IMR-90 (cell line): ENCODE results near the gene ACP1. TPM values are rescaled to one million over a fixed set of nuclear protein-coding genes. Genes with fewer than 3 reads are reported as not detected.

Experiments used
- ATAC-seq: fragments of 200-7000 bp; cut with Tn5 transposase; 2 replicates; pipeline ENCODE4 v1.9.1; 2020; ENCODE audit warnings: low read depth, mild to moderate bottlenecking, moderate library complexity
- BruUV-seq: library from RNA; stranded (reverse); fragments of 400-500 nt; replicated peaks from 2 replicates; lab custom pipeline; 2021; lab: Mats Ljungman, UMichigan
- CTCF ChIA-PET: fragments of 300-600 bp; formaldehyde crosslinking; extraction: SDS; loops from one replicate; lab custom pipeline; 2021; ENCODE audit warnings: antibody characterized with exemption; lab: Yijun Ruan, JAX
- POLR2A ChIA-PET: fragments of 300-600 bp; sonication (Branson Sonifier 250); formaldehyde crosslinking; loops from one replicate; lab custom pipeline; 2022; ENCODE audit warnings: antibody characterized with exemption; ENCODE audit not compliant: unreplicated experiment; lab: Charles Lee
- DNase-seq: peaks from one replicate; pipeline ENCODE4 v3.0.0; 2013
- H2AFZ ChIP-seq: replicated peaks from 2 replicates; pipeline ENCODE3; 2013; ENCODE audit warnings: low read length, mild to moderate bottlenecking; ENCODE audit not compliant: poor library complexity
- H2AK5ac ChIP-seq: 2 replicates; pipeline ENCODE4 v1.6.1; 2013; ENCODE audit warnings: low read depth, low read length, inconsistent platforms
- H2AK9ac ChIP-seq: replicated peaks from 2 replicates; pipeline ENCODE3; 2013; ENCODE audit warnings: mild to moderate bottlenecking, low read depth, low read length, moderate library complexity; ENCODE audit not compliant: poor library complexity
- H2BK120ac ChIP-seq: 2 replicates; pipeline ENCODE4 v1.6.1; 2013; ENCODE audit warnings: low read depth, low read length, inconsistent platforms
- H2BK15ac ChIP-seq: 3 replicates; pipeline ENCODE4 v1.6.1; 2013; ENCODE audit warnings: low read depth, low read length, inconsistent platforms
- H2BK20ac ChIP-seq: 2 replicates; pipeline ENCODE4 v1.6.1; 2013; ENCODE audit warnings: low read depth, mild to moderate bottlenecking, inconsistent platforms, low read length, moderate library complexity
- H2BK5ac ChIP-seq: 2 replicates; pipeline ENCODE4 v1.6.1; 2013; ENCODE audit warnings: mild to moderate bottlenecking, low read depth, low read length, inconsistent platforms; ENCODE audit not compliant: poor library complexity, severe bottlenecking
- H3K14ac ChIP-seq: replicated peaks from 2 replicates; pipeline ENCODE4 v1.6.1; 2013; ENCODE audit warnings: low read depth, low read length, inconsistent platforms
- H3K18ac ChIP-seq: 2 replicates; pipeline ENCODE4 v1.6.1; 2013; ENCODE audit warnings: low read depth, low read length, control low read depth
- H3K23ac ChIP-seq: 2 replicates; pipeline ENCODE4 v1.6.1; 2013; ENCODE audit warnings: low read depth, low read length, inconsistent platforms
- H3K27ac ChIP-seq: 2 replicates; pipeline ENCODE4 v1.5.1; 2013; ENCODE audit warnings: mild to moderate bottlenecking, control low read depth, low read length; ENCODE audit not compliant: insufficient read depth
- H3K27me3 ChIP-seq: 2 replicates; pipeline ENCODE4 v1.6.1; 2013; ENCODE audit warnings: low read length; ENCODE audit not compliant: control insufficient read depth, insufficient read depth
- H3K36me3 ChIP-seq: 2 replicates; pipeline ENCODE4 v1.6.1; 2013; ENCODE audit warnings: low read length, mixed read lengths; ENCODE audit not compliant: control insufficient read depth, insufficient read depth
- H3K4ac ChIP-seq: 2 replicates; pipeline ENCODE4 v1.6.1; 2013; ENCODE audit warnings: low read depth, low read length, inconsistent platforms
- H3K4me1 ChIP-seq: 2 replicates; pipeline ENCODE4 v1.6.1; 2013; ENCODE audit warnings: low read length, mixed read lengths; ENCODE audit not compliant: control insufficient read depth, insufficient read depth
- H3K4me2 ChIP-seq: 2 replicates; pipeline ENCODE4 v1.6.1; 2013; ENCODE audit warnings: low read depth, mild to moderate bottlenecking, control low read depth, low read length, moderate library complexity
- H3K4me3 ChIP-seq: 2 replicates; pipeline ENCODE4 v1.5.1; 2013; ENCODE audit warnings: low read depth, mild to moderate bottlenecking, control low read depth, low read length, moderate library complexity; ENCODE audit not compliant: insufficient read depth
- H3K56ac ChIP-seq: 2 replicates; pipeline ENCODE4 v1.6.1; 2013; ENCODE audit warnings: low read length, inconsistent platforms; ENCODE audit not compliant: insufficient read depth; ENCODE audit errors: extremely low read depth
- H3K79me1 ChIP-seq, 2 experiments: 2 replicates each; pipeline ENCODE4 v1.6.1; 2013; ENCODE audit warnings: low read length in 2 of 2, inconsistent platforms in 1 of 2, low read depth in 1 of 2
- H3K9ac ChIP-seq: 2 replicates; pipeline ENCODE4 v1.6.1; 2013; ENCODE audit warnings: low read depth, low read length, control low read depth
- H3K9me1 ChIP-seq: 2 replicates; pipeline ENCODE4 v1.6.1; 2013; ENCODE audit warnings: low read length, inconsistent platforms; ENCODE audit not compliant: insufficient read depth
- H3K9me3 ChIP-seq: 2 replicates; pipeline ENCODE4 v1.6.1; 2013; ENCODE audit warnings: low read length; ENCODE audit not compliant: control insufficient read depth, insufficient read depth
- H4K20me1 ChIP-seq: 2 replicates; pipeline ENCODE4 v1.6.1; 2013; ENCODE audit warnings: low read length, inconsistent platforms; ENCODE audit not compliant: insufficient read depth
- H4K5ac ChIP-seq: 2 replicates; pipeline ENCODE4 v1.6.1; 2013; ENCODE audit warnings: mild to moderate bottlenecking, low read depth, low read length, control low read depth
- H4K8ac ChIP-seq, 2 experiments: 2 replicates each; pipeline ENCODE4 v1.6.1; 2013; ENCODE audit warnings: low read depth in 2 of 2, low read length in 2 of 2, control low read depth in 1 of 2, inconsistent platforms in 1 of 2
- H4K91ac ChIP-seq: 2 replicates; pipeline ENCODE4 v1.6.1; 2013; ENCODE audit warnings: low read depth, low read length, inconsistent platforms; ENCODE audit not compliant: insufficient read depth
- FOS ChIP-seq: fragments of 150-350 bp; IDR thresholded peaks from 2 replicates; pipeline ENCODE4 v1.6.1; 2016; ENCODE audit warnings: low read depth, low read length
- POLR2A ChIP-seq: IDR thresholded peaks from 2 replicates; pipeline ENCODE4 v1.6.1; 2012; ENCODE audit warnings: mild to moderate bottlenecking, low read depth, low read length
- WGBS, 2 experiments: methylation state at CpG; one replicate each; pipeline versions ENCODE4 v1.1.5 to v1.1.7; 2013; ENCODE audit warnings: missing lambda C conversion rate in 2 of 2; ENCODE audit not compliant: insufficient read length in 1 of 2; ENCODE audit errors: extremely low coverage in 2 of 2; 5-methylcytosine and 5-hydroxymethylcytosine counted together
- dilution Hi-C: fragments of 300-500 bp; cut with HindIII; formaldehyde crosslinking; loops from one replicate; pipeline ENCODE4 v1.14.3; 2018; ENCODE audit warnings: low sequenced_read_pairs; ENCODE audit not compliant: unreplicated experiment
- in situ Hi-C: fragments of 300-500 bp; cut with MboI; formaldehyde crosslinking; loops from 3 replicates; pipeline ENCODE4 v1.14.3; 2019; ENCODE audit warnings: low sequenced_read_pairs, inconsistent platforms, mixed read lengths
- intact Hi-C: fragments of 100-400 bp; cut with micrococcal nuclease; formaldehyde crosslinking; loops from 2 replicates; pipeline ENCODE4 v1.10.0; 2022
- polyA plus RNA-seq, 3 experiments: library from polyadenylated mRNA; depleted of rRNA; stranded (reverse); fragments of >200 nt; gene quantifications; 2 replicates each; pipeline ENCODE4 v1.2.3, GENCODE V29; 2012; ENCODE audit warnings: low replicate concordance in 1 of 3
- total RNA-seq: library from RNA; depleted of rRNA; stranded (reverse); fragments of >200 nt; gene quantifications from 2 replicates; pipeline ENCODE4 v1.2.3, GENCODE V29; 2012

Gene ACP1
- total and polyA plus RNA-seq, 2 of the 4 experiments (the other 2 are of a cell fraction): 85.7 to 104 TPM

- Histone ChIP-seq H2AFZ (no peak overlapping the region), H3K23ac (no peak overlapping the region), H2AK9ac (no peak overlapping the region), H4K5ac (no peak overlapping the region), H3K4me2 (no peak overlapping the region), H3K4ac (no peak overlapping the region), H4K8ac (no peak overlapping the region), H3K4me3 (no peak overlapping the region), H3K36me3 (peaks cover 11% of the 10 kb centered on the region), H3K18ac (no peak overlapping the region), H3K9me3 (no peaks in the 10 kb centered on the region), H2BK15ac (no peak overlapping the region), H4K20me1 (no peaks in the 10 kb centered on the region), H3K4me1 (no peaks in the 10 kb centered on the region), H2BK20ac (no peak overlapping the region), H3K79me1 (no peaks in the 10 kb centered on the region), H2BK120ac (no peak overlapping the region), H2AK5ac (no peak overlapping the region), H3K56ac (no peak overlapping the region), H3K9ac (no peak overlapping the region), H4K91ac (no peak overlapping the region), H3K14ac (no peak overlapping the region), H3K27me3 (no peaks in the 10 kb centered on the region), H3K27ac (no peak overlapping the region), H3K9me1 (no peaks in the 10 kb centered on the region; the same call in 1 of the 2 replicates), H2BK5ac (no peak overlapping the region)
- ChIA-PET CTCF (no interaction called here), POLR2A (no interaction called here)
- 98% methylated on average over 5 of the region's 9 CpGs; no CpG with 5 or more reads in 1 of the 2 experiments for WGBS, 2 experiments
- no TSS peak for BruUV-seq
- in situ Hi-C loops (no loop called here), intact Hi-C loops (no loop called here), dilution Hi-C loops (no loop called here)
- TF ChIP-seq FOS: no peak
- no peak for TF ChIP-seq POLR2A
- ATAC-seq (no peak), DNase-seq (no peak)
Observed at GRCh38 chr2:228115-228514, 36.6 kb upstream of the ACP1 start.
